GM21717 (cell line): ENCODE results near the gene AQP1.

Experiments
- ATAC-seq: cut with Tn5 transposase; IDR thresholded peaks from one replicate; pipeline ENCODE4 v1.9.1; 2021; ENCODE audit warnings: mild to moderate bottlenecking, moderate library complexity; ENCODE audit not compliant: unreplicated experiment

The AQP1 gene

DNA sequence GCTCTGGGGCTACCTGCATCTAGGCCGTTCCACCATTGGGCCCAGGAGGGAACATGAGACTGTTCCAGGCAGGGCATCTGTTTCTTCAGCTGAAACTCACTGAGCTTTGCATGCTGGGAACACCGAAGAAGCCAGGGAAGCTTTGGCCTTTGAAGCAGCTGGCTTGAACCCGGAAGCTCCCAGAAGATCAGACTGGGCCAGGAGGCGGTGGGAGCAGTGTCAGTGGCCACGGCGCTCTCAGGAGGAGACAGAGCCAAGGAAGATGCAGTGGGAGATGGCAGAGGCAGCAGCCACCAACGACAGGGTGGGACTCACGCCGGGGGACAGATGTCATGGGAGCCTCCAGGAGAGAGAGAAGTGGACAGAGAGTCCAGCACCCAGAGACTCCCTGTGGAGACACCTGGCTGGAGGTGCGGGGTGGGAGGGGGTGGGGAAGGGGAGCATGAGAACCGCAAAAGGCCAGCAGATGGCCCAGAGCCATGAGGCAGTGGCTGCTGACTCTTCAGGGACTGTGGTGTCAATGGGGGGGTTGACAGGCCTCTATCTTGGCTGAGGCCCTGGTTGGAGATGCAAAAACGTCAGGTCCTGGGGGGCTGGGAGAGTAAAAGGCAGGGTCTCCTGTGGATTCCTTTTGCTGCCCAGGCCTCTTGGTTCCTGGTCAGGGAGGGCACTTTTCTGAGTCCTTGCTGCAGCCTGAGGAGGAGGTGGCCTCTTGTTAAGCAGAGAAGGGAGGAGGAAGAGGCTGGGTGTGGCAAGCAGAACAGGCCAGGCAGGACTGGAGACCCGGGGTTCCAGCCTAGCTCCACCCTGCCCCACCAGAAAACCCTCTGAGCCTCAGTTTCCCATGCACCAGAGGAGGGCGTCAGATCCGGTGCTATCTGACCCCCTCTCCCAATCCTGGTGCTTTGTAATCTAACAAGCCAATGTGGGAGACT, 6.3 kb upstream of the AQP1 start:
- ATAC-seq, result no peak

DNA sequence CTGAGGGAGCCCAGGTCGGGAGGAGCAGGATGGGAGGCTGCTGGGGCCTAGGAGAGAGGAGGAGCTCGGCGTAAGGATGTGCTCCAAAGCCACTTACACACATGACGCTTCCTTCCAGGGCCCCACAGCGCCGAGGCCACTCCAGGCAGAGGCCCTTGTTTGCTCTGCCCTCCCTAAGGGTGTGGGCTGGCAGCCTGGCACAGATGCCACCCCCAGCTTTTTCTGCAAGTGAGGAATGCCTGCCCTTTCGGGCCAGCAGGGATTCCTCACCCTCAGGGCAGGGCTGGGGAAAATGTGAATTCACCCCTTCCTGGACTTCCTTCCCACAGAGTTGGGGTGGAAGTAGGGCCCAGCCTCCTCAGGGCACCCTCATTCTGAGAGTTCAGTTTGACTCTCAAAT, 5.6 kb upstream of the AQP1 start:
- ATAC-seq, result no peak

DNA sequence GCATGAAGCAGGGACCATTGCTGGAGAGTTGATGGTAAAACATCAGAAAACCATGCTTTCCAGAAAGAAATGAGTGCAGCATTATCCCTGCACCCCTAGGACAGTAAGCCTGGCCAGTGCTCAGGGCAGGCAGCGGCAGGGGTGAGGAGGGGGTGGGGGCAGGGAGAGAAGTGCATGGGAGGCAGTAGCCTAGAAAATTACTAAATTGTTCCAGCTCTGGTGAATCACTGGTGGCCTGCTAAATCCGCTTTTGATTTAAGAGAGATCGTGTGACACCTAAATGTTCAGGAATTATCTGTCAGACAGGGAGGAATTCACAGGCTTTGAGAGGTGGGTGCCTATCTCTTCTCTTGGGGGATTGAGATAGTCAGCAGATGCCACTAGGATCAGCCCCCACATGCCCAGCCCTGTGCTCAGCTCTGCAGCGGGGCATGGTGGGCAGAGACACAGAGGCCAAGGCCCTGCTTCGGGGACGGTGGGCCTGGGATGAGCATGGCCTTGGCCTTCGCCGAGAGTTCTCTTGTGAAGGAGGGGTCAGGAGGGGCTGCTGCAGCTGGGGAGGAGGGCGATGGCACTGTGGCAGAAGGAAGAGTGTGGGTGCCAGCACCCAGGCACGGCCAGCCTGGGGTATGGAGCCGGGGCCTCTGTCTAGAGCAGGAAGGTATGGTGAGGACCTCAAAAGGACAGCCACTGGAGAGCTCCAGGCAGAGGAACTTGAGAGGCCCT, 5.0 kb upstream of the AQP1 start:
- ATAC-seq, result no peak

DNA sequence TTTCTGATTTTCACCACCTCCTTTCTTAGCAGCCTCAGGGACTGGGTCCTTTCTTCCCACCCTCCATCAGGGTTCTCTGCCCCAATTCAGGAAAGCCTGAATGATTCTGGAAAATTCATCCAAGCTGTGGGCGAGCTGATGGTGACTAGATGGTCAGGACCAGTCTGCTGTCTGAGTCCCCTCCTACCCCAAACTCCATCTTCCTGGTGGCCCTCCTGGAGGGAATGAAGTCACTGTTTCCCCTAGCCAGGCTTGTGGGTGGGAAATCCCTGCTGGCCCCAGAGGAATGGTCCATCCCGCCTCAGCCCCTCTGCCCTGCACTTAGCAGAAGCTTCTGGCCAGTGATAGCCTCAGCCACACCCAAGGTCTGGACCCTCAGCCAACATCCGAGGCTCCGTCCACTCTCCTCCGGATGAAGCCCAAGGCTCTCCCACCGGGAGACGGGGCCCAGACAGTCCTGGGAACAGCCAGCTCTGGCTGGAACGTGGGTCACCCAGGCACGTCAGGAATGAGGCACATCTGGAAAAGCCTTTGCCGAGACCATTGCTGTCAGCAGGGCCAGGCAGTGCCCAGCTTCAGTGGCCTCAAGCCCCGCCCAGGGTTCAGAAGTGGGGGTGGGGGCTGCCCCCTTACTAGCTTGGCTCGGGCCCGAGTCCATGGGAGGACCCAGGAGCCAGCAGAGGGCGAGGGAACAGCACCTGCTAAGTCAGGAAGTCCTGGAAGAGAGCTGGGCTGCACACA, 4.0 kb upstream of the AQP1 start:
- no peak for ATAC-seq

DNA sequence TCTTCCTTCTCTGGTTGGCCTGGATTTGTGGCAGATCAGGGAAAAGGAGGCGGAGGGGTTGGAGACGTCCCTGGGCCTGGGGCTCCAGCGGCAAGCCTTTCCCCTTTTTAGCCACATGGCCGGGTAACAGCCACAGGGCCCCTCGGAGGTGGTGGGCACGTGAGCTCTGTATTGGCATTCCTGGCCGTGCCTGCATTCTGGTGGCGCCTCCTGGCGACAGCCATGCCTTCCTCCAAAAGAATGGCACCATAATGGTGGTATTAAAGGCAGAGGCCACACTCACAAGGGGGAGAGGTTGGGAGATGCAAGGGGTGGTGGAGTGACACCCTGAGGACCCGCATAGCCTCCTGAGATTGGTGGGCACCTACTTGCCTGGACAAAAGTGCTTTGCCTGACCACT, 3.0 kb upstream of the AQP1 start:
- no peak for ATAC-seq

DNA sequence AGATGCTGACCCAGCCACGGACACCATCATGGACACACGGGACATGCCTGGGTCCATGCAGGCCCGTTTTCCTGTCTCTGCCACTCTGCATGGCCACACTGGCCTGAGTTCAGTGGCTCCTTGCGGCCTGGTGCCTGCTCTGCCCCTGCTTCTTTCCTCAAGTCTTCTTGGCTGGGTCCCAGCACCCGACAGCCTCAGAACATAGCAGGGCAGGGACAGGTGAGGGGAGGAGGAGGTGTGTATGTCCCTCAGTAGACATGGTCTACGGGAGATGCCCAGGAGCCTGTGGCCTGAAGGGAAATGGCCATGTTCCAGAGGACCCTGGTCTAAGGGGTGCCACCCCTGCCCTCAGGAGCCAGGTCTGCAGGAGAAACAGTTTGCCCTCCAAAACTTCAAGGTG, 2.2 kb upstream of the AQP1 start:
- ATAC-seq, result no peak

DNA sequence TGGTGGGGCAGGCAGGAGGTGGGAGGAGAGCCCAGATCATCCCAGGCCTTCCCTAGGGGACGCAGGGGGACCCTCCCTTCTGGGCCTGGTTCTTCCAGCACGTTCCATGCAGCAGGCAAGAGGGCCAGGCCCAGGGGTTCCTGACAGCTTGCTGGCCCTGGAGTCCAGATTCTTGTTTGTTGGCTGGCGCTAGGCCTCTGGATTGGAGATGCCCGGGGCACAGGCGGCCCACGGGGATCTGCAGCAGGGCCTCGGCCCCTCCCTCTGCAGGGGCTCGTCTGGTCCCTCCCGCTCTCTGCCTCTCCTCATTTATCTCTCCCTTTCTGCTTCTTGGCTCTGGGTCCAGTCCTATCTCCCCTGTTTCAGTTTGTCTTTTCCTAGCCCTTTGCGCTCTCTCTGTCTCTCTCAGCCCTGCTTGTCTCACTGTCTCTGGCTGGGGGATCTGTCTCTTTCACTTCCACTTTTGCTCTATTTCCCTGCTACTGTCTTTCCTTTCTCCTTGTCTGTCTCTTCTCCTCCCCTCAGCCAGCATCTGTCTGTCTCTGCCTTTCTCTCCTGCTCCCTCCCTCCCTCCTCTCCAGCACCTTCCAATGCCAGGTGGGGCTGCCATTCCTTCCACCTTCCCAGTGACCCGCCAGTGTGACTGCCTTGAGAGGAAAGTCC, 1.1 kb upstream of the AQP1 start:
- ATAC-seq, result no peak

DNA sequence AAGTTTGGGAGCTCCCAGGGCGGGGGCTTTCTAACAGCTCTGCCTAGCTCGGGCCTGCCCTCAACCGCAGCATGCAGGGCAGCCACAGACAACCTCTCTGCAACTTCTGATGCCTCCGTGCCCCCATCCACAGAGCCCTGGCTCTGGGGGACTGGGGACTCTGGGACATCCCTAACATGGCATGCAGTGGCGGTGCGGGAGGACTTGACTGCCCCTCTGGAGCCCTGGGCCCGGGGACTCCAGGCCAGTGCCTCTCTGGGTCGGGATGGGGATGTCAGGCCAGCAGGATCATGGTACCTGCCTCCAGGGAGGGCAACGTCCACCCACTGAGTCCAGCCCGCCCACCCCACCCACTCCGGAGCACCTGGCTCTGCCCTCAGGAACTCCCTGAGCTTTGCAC, 520 bp upstream of the AQP1 start:
- no peak for ATAC-seq

DNA sequence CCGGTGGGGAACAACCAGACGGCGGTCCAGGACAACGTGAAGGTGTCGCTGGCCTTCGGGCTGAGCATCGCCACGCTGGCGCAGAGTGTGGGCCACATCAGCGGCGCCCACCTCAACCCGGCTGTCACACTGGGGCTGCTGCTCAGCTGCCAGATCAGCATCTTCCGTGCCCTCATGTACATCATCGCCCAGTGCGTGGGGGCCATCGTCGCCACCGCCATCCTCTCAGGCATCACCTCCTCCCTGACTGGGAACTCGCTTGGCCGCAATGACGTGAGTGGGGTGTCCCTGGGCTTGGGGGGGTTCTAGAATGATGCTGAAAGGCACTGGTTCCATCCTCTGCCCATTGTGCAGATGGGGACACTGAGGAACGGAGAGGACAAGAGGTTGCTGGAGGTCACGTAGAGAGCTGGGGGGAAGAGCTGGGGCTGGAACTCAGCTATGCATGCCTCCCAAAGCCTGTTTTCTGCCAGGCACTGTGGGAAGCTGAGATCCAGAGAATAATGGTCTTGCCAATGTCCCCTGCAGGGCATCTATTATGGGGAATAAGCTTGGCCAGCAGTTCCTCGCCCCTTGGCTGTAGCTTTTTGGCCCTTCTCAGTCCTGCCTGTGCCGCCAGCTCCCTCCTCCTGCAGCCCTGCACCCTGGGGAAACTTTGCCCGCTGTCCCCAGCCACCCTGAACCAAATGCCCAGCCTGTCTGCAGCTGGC, 523 bp downstream of the AQP1 start:
- no peak for ATAC-seq

DNA sequence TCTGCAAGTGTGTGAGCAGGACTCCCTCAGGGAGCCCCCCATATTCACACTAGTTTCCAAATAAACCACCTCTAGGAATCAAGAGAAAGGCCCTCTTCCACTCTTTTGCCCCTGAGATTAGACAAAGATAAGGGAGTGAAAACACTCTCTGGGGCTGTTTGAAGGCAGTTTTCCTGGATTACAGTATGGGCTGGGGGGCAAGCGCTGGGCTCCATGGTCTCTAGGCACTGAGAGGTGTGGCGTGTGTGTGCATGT, 1.0 kb downstream of the AQP1 start:
- no peak for ATAC-seq

DNA sequence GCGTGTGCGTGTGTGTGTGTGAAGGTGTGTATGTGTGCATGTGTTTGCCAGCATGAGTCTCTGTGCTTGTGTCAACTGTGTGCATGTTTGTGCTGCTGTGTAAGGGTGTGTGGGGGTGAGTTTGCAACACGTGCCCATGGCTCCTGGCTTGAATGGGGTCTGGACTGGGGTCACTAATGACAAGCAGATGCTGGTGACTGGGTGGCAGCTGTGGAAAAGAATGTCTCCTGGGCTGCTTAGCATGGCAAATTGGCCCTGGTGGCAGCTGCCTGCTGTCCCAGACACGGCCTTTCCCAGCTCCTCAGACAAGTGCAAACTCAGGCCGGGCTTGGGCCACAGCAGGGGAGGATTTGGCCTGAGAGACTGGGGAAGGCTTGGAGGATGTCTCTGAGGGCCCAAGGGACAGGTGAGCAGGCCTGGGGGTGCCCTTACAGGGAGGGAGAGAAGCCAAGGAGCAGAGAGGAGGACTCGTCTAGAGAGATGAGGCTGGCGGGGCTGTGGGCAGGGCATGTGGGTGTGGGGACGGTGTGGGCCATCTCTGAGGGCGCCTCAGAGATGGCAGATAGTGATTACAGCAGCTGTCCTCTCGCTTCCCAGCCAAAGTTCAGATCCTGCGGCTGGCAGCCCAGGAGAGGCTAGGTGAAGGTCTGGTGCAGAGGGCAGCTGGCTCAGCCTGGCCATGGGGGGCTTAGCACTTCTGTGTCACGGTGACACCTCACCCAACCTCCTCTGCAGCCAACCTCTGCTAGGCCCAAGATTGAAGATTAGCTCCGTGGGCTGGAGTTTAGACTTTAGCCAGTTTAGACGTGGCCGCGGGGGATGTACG, 1.5 kb downstream of the AQP1 start:
- no peak for ATAC-seq

DNA sequence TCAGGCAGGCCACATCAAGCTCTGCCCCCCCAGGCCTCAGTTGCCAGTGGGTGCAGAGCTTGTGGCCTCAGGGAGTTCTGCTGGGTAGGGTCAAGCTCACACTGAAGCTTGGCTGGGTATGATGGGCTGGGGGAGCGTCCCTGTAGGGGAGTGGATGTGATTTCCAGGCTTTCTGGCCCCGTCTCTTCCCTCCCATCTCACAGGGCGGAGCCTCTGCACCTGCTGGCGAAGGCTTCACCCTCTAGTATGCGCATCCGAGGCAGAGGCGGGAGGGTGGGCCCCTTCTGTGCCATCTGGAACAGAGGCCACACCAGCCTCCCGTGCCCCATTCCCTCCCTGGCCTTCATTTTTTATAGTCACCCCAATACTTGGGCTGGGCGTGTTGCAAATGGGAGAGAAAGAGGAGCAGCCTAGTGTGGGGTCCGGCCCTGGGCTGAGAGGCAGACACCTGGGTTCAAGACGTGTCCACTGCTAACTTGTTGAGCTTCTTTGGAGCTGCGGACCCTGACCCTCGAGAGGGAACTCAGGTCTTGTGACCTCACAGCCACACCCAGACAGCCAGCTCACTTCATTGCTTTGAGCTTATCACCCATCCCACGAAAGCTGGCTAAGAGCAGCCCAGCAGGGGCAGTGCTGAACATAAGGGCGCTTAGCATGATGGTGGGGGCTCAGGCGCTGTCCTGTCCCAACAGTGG, 2.3 kb downstream of the AQP1 start:
- ATAC-seq, result no peak

DNA sequence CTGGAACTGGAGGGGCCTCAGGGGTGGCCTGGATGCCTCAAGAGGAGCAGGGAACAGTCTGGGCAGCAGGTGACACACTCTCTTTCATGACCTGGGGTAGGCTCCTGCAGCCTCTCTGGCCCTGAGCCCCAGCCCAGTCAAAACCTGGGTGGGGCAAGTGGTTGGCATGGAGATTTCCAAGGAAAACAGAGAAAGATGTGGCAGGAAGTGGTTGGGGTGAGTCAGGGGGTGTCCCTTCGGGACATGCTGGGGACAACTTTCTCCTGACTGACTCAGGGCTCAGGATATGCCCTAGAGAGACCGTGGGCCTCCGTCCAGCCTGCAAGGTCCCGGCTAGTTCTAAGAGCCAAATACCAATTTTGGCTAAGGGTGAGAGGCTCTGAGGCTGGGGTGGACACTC, 2.9 kb downstream of the AQP1 start:
- no peak for ATAC-seq

DNA sequence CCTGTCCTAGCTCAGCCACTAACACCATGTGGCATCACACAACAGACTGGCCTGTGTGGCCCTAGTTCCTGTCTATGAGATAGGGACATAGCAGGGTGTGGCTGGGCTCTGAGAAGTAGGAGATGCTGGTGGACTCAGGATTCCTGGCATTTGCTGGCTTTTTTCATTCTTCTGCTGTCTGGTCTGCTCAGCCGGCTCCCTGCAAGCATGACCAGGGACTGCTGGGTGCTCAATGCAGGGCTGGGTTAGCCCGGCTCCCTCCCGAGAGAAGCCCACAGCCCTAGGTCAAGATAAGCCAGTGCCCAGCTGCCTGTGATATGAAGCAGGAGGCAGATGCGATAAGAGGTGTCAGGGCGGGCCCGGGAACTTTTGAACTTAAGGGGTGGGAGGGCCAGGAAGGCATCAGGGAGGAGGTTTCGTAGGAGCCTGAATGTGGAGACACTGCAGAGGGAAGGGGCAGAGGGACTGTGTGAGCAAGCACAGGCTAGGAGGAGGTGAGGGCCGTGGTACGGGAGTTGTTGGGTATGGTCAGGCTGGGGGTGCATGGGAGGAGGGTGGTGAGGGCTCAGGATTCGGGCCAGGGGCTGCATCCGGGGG, 3.5 kb downstream of the AQP1 start:
- no peak for ATAC-seq

DNA sequence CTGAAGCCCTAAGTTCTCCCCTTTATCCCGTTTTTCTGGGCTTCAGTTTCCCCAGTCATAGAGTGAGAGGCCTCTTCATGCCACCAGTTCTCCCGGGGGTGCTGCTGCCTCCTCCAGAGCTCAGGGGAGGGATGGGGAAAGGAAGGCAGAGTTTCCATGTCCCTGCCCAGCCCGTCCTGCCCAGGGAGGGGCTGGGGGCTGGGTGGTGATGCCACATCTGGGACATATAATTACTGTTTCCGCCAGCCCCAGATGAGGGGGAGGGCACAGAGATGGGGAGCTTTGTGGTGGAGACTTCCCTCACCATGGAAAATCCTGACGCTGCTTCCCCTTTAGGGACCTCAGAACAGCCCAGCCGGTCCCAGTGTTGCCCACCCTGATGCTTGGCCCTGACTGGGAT, 4.1 kb downstream of the AQP1 start:
- no peak for ATAC-seq

DNA sequence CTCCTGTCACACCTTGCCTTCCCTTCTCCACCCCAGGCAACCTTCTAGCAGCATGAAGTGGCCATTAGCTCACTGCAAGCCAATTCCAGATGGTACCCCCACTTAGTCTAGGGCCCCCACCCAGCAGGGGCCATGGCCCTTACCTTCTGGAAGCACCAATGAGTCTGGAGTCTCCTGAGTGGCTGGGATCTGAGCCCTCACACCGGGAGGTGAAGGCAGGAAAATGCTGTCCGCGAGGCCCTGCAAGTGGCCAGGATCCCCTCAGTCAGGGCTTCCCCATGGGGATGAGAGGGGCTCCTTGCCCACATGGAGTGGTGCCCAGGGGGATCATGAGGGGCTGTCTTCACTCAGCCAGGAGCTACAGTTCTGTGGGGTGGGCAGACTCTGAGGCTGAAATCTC, 4.6 kb downstream of the AQP1 start:
- no peak for ATAC-seq

DNA sequence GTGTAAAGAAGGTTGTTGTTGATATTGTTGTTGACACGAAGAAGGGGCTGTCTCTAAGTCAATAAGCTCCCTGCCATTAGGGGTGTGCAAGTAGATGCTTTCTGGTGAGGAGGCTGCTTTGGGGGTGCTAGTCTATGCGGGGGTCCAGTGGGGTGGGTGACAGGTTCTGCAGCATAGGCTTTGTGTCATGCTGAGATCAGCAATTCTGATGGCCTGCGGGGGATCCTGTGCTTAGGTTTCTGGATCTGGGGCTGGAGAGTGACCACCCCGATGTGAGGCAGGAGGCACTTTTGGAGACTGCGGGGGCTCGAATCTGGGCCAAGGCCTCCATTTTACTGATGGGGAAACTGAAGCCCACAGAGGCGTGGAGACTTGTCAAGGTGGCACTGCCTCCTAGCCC, 5.1 kb downstream of the AQP1 start:
- ATAC-seq, result no peak

DNA sequence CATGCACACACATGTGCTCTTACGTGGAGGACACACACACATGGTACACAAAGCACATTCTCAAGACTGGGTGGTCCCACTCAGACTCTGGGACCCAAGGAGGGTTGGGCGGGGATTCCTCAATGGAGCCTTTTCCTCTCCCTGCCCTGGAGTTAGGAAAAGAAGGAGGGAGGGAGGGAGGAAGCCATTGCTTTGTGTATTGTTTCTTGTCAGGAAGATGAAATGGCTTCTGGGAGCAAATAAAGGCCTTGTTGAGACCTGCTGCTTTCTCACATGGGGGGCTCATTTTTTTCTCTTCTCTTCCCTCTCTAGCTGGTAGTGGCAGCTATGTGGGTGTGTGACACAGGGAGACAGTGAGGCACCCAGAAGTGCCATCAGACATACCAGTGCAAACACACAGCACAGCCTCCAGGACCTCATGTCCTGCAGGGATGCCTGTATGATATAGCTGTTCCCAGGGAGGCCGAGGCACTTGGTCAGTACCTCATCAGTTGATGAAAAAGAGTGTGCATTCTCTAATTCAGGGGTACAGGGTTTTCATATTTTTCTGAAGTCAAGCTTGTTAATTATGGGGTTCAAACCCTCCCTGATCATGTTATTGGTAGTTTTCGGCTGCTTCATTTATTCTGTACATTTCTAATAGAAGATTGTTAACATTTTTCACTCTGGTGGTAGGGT, 5.7 kb downstream of the AQP1 start:
- ATAC-seq, result no peak
